Measurements from ENCODE around the gene HSD17B1. TPM values are rescaled to one million over a fixed set of nuclear protein-coding genes. Genes with fewer than 3 reads are reported as not detected.

The HSD17B1 gene
- total and polyA plus RNA-seq, 2 donors (not counting 3 experiments of a cell fraction or from before 2014, with no cell fraction given): 0.22 to 1.0 TPM

GRCh38 chr17:42563543-42563942, 10.8 kb downstream of the HSD17B1 start:
- Histone ChIP-seq H3K4me1 (ENCODE audit: control insufficient read depth, extremely low read depth, insufficient read depth, low read length) (peaks cover 27% of the 10 kb centered on the region), H3K9ac (replicated peaks; ENCODE audit: extremely low read depth, insufficient read depth, low read length) (no peak overlapping the region), H3K9me1 (replicated peaks; ENCODE audit: control insufficient read depth, extremely low read depth, insufficient read depth, low read length) (no peaks in the 10 kb centered on the region), H3K27ac (ENCODE audit: insufficient read depth, low read depth, low read length) (no peak overlapping the region), H4K20me1 (replicated peaks; ENCODE audit: control insufficient read depth, extremely low read depth, insufficient read depth, low read length) (no peaks in the 10 kb centered on the region), H3K4me2 (ENCODE audit: insufficient read depth, low read length) (peak overlapping the region; percentile 75), H3K27me3 (ENCODE audit: control insufficient read depth in 2 of 2, insufficient read depth in 2 of 2, low read length in 2 of 2) (no peaks in the 10 kb centered on the region), H3K9me3 (replicated peaks; ENCODE audit: control insufficient read depth, insufficient read depth, low read length) (no peaks in the 10 kb centered on the region), H2AFZ (ENCODE audit: low read depth, low read length) (no peak overlapping the region), H3K4me3 (replicated peaks in 1 of 3; ENCODE audit: insufficient read depth in 1 of 3, low read depth in 1 of 3, low read length in 3 of 3) (no peak overlapping the region), H3K79me2 (ENCODE audit: control insufficient read depth, insufficient read depth, low read length) (peaks cover 30% of the 10 kb centered on the region), H3K36me3 (ENCODE audit: control insufficient read depth in 2 of 2, extremely low read depth in 1 of 2, insufficient read depth in 2 of 2, low read length in 2 of 2) (peaks cover 4 to 21% of the 10 kb centered on the region in 2 experiments)
- ChIA-PET POLR2A (no interaction called here), CTCF (interaction anchor here (2.1 kb wide), 1 partner anchor 14 kb away, joined by 9 read pairs; the partner anchor contains the start of gene PSMC3IP)
- dilution Hi-C loops (cut with MboI; ENCODE audit: extremely low pct_ligation_motif_present, low sequenced_read_pairs) (no loop called here), intact Hi-C loops (cut with micrococcal nuclease) (no loop called here)
- peak; percentile 44 for FAIRE-seq
- TF ChIP-seq GATA2 (IDR thresholded peaks at IDR 0.05; ENCODE audit: insufficient read depth, insufficient read length, low read depth, low read length) (no peak), CTCF (IDR thresholded peaks at IDR 0.05; ENCODE audit: extremely low read depth in 1 of 2, insufficient read depth in 1 of 2, low read depth in 1 of 2, low read length in 2 of 2) (no peak), FOS (IDR thresholded peaks at IDR 0.05; ENCODE audit: borderline replicate concordance, insufficient read depth, low read length) (no peak), MAX (IDR thresholded peaks at IDR 0.05; ENCODE audit: insufficient read depth, insufficient read length) (no peak), JUN (IDR thresholded peaks at IDR 0.05; ENCODE audit: borderline replicate concordance, insufficient read depth, insufficient read length, low read depth) (no peak), POLR2A (IDR thresholded peaks at IDR 0.05; ENCODE audit: low read depth, low read length) (no peak), POLR2AphosphoS5 (IDR thresholded peaks at IDR 0.05; ENCODE audit: insufficient read depth, low read depth, low read length) (no peak), MYC (IDR thresholded peaks at IDR 0.05; ENCODE audit: low read depth, low read length) (no peak), EZH2 (IDR thresholded peaks at IDR 0.05; ENCODE audit: borderline replicate concordance, low read depth, low read length, severe bottlenecking) (no peak)
- BruUV-seq (replicated peaks): no TSS peak
- DNase-seq (ENCODE audit: low read depth, low spot score): no peak
